Mesenteric fat pad (tissue), 1 donor: ENCODE measurements around the gene GPER1. TPM values are rescaled to one million over a fixed set of nuclear protein-coding genes. Genes with fewer than 3 reads are reported as not detected.
"Not testable (repeated sequence)": the region's sequence is repeated elsewhere in the genome, so short reads cannot be mapped to it uniquely, and the experiment has no call there.

Experiments
- DNase-seq: peaks from one replicate; pipeline ENCODE4 v3.0.0-alpha.2; 2020; ENCODE audit warnings: low spot score
- total RNA-seq: library from RNA; stranded (reverse); fragmentation: NEBNext Ultra II Directional; extraction: Animal tissue kit (Norgen Biotek cat#: 25700); gene quantifications from one replicate; pipeline ENCODE4 v1.2.1, GENCODE V29; 2021
- donor health status: DM: yes; HTN: yes; CAD: no.

Gene GPER1
- total RNA-seq, 1 donor from 2014 or later = 8.1 TPM

- DNase-seq = not testable (repeated sequence)
Observed at GRCh38 chr7:1116383-1117008, 28.6 kb downstream of the GPER1 start.

- no peak for DNase-seq
Observed at GRCh38 chr7:1117321-1117928, 29.5 kb downstream of the GPER1 start.

GRCh38 chr7:1119201-1119600 is 31.3 kb downstream of the GPER1 start:
- no peak for DNase-seq

GRCh38 chr7:1120791-1121190 is 32.9 kb downstream of the GPER1 start:
- DNase-seq = no peak

GRCh38 chr7:1121476-1121875 is 33.6 kb downstream of the GPER1 start:
- no peak for DNase-seq

- no peak for DNase-seq
Observed at GRCh38 chr7:1121886-1122831, 34.2 kb downstream of the GPER1 start.

- DNase-seq = no peak
Observed at GRCh38 chr7:1122832-1123501, 35.1 kb downstream of the GPER1 start.

GRCh38 chr7:1123715-1124114 is 35.8 kb downstream of the GPER1 start:
- DNase-seq = peak; percentile 93

GRCh38 chr7:1124164-1124563 is 36.3 kb downstream of the GPER1 start:
- no peak for DNase-seq

- DNase-seq = no peak
Observed at GRCh38 chr7:1124816-1125602, 37.1 kb downstream of the GPER1 start.

GRCh38 chr7:1125603-1125969 is 37.7 kb downstream of the GPER1 start:
- DNase-seq = no peak

GRCh38 chr7:1127001-1127400 is 39.1 kb downstream of the GPER1 start:
- no peak for DNase-seq

- no peak for DNase-seq
Observed at GRCh38 chr7:1129431-1129830, 41.5 kb downstream of the GPER1 start.

- no peak for DNase-seq
Observed at GRCh38 chr7:1130021-1130990, 42.4 kb downstream of the GPER1 start.

- no peak for DNase-seq
Observed at GRCh38 chr7:1131471-1132265, 43.8 kb downstream of the GPER1 start.

- DNase-seq = no peak
Observed at GRCh38 chr7:1134951-1135350, 47.0 kb downstream of the GPER1 start.

- DNase-seq = no peak
Observed at GRCh38 chr7:1136841-1137516, 49.1 kb downstream of the GPER1 start.

GRCh38 chr7:1137517-1138167 is 49.7 kb downstream of the GPER1 start:
- DNase-seq = no peak
